GM21515 (cell line): Measurements from ENCODE around the gene CFAP410.
"Not testable (repeated sequence)": the region's sequence is repeated elsewhere in the genome, so short reads cannot be mapped to it uniquely, and the experiment has no call there.

Source experiments
- ATAC-seq: cut with Tn5 transposase; IDR thresholded peaks from one replicate; pipeline ENCODE4 v1.9.1; 2021; ENCODE audit not compliant: unreplicated experiment

Gene CFAP410

DNA sequence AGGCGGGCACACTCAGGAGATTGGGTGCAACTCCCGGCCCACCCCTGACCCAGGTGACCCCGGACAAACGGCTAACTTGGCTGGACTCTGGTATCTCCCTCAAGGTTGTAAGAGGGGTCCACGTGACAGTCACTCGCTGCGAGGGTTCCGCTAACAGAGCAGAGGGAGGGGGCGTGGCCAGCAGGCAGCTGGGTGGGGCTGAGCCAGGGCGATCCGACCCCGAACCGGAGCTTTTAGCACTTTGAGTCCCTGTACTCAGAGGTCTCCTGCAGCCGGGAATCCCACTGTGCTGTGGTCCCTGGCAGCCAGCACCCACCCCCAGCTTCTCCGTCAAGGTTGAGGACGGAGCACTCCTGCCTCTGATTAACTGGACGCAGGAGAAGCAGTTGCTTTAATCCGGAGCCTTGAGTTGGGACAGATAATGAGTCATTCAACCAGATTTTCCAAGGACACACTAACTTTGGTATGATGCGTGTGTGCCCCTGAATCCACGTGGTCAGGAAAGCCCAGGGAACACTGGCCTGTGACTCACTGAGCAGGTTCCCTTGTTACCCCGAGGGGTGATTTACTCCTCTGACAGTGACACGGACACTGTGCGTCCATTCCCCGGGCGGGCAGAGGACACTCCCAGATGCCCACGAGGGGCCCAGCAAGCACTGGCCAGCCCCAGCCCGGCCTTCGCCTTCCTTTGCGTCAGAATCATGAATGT lies 31.0 kb upstream of the CFAP410 start:
- no peak for ATAC-seq

- no peak for ATAC-seq
Observed at GRCh38 chr21:44368711-44369446, 29.7 kb upstream of the CFAP410 start.

GRCh38 chr21:44366586-44367211 lies 27.5 kb upstream of the CFAP410 start:
- no peak for ATAC-seq

DNA sequence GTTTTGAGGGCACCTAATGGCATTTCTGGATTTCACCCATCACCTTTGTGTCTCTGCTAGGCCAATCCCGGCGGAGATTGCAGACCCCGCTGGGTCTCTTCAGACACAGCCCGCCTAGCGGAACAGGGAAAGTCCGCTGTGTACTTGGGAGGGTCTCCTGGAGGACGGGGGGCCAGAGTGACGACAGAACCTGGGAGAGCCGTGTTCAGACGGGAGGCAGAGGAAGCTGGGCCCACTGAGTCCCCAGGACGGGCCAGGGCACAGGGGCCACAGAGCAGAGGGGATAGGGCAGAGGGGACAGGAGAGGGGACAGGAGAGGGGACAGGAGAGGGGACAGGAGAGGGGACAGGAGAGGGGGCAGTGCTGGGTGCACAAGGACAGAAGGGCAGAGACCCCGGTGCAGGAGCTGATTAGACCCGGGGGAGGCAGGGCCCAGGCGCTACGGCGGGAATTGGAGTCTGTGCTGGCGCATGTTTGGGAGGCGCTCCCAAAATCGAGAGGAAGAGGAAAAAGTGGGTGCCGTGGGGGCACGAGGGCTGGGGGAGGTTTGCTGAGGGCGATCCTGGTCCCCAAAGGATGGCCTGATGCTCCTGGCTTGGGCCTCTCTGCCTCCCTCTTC lies 26.9 kb upstream of the CFAP410 start:
- ATAC-seq: no peak

- ATAC-seq: no peak
Observed at GRCh38 chr21:44365251-44365966, 26.2 kb upstream of the CFAP410 start.

DNA sequence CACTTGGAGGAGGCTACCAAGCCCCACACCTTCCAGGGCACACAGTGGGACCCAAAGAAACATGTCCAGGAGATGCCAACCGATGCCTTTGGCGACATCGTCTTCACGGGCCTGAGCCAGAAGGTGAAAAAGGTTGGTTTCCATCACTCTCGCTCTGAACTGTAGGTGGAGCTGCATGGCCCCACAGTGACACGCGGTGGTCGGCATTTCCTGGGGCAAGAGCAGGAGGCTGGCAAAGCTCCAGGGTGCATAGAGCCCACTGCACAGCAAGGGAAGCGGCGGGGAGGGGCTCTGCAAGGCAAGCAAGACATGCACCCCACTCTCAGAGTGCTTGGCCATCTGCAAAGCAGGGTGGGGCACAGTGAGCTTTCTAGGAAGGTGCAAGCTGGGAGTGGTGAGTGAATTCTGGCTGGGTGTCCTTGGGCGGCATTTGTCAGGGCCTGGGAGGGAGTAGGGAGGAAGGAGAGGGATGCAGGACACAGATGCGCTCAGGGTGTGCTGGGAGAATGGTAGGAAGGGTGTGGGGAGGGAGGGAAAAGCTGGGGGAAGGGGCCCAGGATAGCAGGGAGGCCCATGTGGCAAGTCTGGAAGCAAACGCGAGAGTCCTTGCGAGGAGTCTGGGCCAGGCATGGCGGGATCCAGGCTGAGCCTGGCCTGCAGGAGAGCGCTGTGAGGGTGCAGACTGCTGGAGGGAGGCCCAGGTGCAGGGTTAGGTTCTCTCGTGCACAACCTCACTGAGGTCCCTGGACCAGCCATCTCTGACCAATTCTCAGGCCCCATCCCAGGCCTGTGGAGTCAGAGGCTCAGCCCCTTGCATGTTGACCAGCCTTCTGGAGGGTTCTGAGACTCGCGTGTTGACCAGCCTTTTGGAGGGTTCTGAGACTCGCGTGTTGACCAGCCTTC lies 25.2 kb upstream of the CFAP410 start:
- no peak for ATAC-seq

DNA sequence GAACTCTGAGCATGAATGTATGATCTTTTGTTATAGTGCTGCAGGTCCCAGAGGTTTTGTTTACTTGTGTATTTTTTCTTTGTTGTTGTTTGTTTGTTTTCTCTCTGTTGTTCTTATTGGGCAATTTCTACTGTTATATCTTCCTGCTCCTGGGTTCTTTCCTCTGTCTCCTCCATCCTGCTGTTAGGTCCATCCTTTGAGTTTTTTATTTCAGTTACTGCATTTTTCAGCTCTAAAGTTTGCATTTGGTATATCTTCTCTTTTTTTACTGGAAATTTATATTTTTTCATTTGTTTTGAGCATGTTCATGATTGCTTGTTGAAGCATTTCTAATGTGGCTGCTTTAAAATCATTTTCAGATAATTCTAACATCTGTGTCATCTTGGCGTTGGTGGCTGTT lies 24.1 kb upstream of the CFAP410 start:
- no peak for ATAC-seq

DNA sequence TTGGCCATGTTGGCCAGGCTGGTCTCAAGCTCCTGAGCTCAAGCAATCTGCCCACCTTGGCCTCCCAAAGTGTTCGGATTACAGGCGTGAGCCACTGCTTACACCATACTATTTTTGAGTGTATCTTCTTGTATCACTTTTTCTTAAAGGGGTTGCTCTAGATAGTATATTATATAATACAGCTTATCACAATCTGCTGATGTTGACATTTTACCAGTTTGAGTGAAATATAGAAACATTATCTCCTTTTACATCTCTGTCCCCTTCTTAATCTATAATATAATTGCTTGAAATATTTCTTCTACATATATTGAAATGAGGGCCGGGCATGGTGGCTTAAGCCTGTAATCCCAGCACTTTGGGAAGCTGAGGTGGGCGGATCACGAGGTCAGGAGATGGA lies 22.7 kb upstream of the CFAP410 start:
- not testable (repeated sequence) for ATAC-seq

- no peak for ATAC-seq
Observed at GRCh38 chr21:44360159-44360558, 21.0 kb upstream of the CFAP410 start.

GRCh38 chr21:44359396-44359795 lies 20.2 kb upstream of the CFAP410 start:
- ATAC-seq: no peak

GRCh38 chr21:44357064-44357837 lies 18.1 kb upstream of the CFAP410 start:
- no peak for ATAC-seq

DNA sequence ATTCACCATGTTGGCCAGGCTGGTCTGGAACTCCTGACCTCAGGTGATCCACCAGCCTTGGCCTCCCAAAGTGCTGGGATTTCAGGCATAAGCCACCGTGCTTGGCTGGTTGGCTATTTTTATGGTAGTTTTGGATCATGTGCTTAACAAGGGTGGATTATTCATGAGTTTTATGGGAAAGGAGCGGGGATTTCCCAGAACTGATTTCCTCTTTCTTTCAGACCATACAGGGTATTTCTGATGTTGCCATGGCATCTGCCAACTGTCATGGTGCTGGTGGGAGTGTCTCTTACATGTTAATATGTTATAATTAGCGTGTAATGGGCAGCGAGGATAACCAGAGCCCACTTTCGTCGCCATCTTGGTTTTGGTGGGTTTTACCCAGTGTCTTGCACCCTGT lies 17.4 kb upstream of the CFAP410 start:
- no peak for ATAC-seq

DNA sequence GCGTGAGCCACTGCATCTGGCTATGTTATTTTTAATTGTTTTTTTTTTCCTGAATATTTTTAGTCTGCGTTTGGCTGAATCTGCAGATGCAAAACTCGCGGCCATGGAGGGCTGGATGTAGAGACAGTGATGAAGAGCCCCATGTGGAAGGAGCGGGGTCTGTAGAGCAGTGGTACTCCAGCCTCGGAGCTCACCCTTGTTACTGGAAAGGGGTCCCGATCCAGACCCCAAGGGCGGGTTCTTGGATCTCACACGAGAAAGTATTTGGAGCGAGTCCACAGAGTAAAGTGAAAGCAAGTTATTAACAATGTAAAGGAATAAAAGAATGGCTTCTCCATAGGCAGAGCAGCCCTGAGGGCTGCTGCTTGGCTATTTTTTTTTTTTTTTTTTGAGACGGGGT lies 17.0 kb upstream of the CFAP410 start:
- ATAC-seq: no peak

DNA sequence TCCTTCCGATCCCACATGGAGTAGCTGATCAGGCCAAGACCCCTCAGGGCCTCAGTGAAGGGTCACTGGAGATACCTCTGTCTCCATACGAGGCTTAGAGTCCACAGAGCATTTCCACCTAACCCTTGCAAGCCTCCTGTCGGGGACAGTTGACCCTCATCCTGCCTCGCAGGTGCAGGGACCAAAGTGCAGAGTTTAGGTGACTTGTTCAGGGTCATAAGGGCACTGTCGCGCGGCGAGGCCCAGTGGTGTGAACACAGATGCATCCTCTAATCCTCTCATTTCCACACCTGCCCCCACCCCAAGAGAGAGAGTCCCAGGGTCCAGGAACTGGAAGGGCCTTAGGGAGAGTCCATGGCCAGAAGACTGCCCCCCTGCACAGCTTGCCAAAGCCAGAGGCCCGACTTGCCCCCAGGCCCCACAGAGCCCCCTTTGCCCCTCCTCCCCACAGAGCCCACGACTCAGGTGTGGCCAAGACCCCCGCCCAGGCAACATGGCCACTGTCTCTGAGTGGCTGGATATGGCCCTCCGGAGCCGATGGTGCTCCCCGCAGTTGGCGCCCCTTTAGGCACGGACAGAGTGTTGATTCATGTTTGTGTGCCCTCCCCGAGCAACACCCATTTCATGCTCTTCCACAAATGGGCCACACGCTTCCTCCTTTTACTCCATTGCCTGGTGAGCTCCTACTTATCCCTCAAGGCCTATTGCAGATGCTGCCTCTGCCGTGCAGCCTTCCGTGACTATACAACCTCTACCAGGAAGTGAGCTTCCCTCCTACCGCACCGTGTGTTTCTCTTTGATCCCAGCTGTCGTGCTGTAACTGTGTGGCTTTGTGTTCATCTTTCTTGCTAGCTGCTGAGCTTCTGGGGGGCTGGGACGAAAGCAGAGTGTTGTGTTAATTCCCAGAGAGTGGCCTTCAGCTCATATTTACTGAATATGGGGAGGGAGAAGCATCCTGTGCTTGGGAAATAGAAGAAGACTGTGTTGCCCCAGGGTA lies 15.9 kb upstream of the CFAP410 start:
- ATAC-seq: no peak

GRCh38 chr21:44354001-44354405 lies 14.8 kb upstream of the CFAP410 start:
- no peak for ATAC-seq

GRCh38 chr21:44353191-44353970 lies 14.2 kb upstream of the CFAP410 start, which contains the start of gene TRPM2:
Gene TRPM2, plus strand, starts transcription at chr21:44353621. Its CDS starts 80 bp downstream, at chr21:44353701.
- no peak for ATAC-seq

DNA sequence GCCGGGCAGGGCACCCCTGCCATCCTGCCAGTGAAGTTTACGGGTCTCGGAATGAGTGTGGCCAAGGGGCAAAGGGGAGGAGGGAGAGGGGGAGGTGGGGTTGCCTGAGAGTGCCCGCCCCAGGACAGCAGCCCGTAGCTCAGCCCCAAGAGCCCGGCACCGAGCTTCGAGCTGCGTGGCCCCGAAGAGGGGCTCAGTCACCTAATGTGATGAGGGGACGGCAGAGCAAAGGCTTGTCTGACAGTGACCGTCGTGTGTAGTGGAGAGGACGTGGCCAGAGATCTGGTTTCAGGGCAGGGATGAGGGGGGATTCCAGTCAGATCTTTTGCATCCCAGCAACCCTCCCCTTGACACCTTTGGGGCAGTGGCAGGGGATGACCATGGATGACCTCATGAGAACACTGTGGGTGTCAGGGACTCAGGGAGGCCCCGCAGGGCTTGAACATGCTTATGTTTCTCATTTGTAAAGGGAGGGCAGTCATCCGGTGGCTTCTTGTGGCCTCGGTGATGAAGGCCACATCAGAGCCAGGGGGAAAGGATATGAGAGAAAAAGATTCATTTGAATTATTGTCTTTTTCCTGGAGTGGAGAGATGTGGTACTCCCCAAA lies 13.2 kb upstream of the CFAP410 start:
- ATAC-seq: no peak
